Stimulated activated CD8-positive, alpha-beta memory T cell treated with anti-CD3 and anti-CD28 coated beads, Interleukin-15, amount 100 ng/mL, for 48 hours (primary cell): ENCODE results near the gene DLGAP4.
"Not testable (repeated sequence)": the region's sequence is repeated elsewhere in the genome, so short reads cannot be mapped to it uniquely, and the experiment has no call there.

Experiments used
- DNase-seq, 2 donors: peaks; one replicate each; pipeline ENCODE4 v3.0.0-alpha.2; 2020; ENCODE audit warnings: low read depth in 2 of 2

DLGAP4 gene

GRCh38 chr20:36564078-36564725 is 258.1 kb downstream of the DLGAP4 start:
- DNase-seq = not testable (repeated sequence)

- DNase-seq = not testable (repeated sequence)
These were observed 258.6 kb downstream of the DLGAP4 start for GRCh38 chr20:36564726-36565121.

GRCh38 chr20:36565520-36565919 is 259.4 kb downstream of the DLGAP4 start:
- no peak for DNase-seq

- no peak for DNase-seq
These were observed 263.8 kb downstream of the DLGAP4 start for GRCh38 chr20:36569847-36570429.

- DNase-seq = no peak
These were observed 265.7 kb downstream of the DLGAP4 start for GRCh38 chr20:36571564-36572504.

- peak; percentile 37 to 74 for DNase-seq
These were observed 266.6 kb downstream of the DLGAP4 start for GRCh38 chr20:36572701-36573102.

- peak; percentile 88 to 90 for DNase-seq
These were observed 267.1 kb downstream of the DLGAP4 start, which contains the start of gene TGIF2 for GRCh38 chr20:36573103-36573797. Gene TGIF2 (plus strand): TSS chr20:36573597. CDS start chr20:36578775, 5,178 bp downstream.

GRCh38 chr20:36573798-36574365 is 267.7 kb downstream of the DLGAP4 start:
- DNase-seq = peak in 1 of 2 donors; percentile 5

DNA sequence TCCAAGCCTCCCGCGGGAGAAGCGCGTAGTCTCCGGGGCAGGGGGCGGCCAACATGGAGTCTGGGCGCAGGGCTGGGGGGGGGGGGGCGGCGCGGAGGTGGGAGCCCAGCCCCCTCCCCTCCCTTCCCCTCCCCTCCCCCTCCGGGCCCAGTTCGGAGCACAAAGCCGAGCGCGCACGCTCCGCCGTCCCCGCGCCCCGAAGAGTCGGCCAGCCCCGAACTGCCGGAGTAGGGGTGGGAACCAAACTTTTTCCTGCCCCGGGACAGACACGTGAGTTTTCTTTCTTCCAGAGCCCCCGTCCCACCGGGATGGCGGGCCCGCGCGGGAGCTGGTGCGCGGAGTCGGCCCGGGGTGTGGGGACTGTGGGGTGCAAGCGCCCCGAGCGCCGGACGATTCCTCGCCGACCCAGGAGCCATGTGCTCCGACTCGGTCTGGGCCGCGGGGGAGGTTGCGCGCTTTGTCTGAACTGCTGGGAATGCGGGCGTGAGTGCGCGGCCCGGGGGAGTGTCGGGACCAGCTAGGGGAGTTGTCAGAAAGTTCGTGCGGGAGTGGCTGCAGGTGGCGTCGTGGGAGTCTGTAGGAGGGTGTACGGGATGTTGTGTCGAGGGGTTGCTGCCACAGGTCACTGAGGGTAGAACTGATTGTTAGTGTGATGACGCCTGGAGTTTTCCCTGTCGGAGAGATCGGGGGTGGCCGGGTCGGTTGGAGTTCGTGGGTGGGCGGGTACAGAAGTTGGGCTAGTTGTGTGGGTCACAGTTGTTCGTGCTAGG is 268.4 kb downstream of the DLGAP4 start:
- DNase-seq = peak in 1 of 2 donors; percentile 24

- DNase-seq = no peak
These were observed 269.9 kb downstream of the DLGAP4 start for GRCh38 chr20:36576081-36576445.
